Thyroid gland (tissue), 4 donors: ENCODE measurements around the gene CYP46A1. TPM values are rescaled to one million over a fixed set of nuclear protein-coding genes. Genes with fewer than 3 reads are reported as not detected.

Experiments
- DNase-seq, 2 donors: peaks; one replicate each; pipeline ENCODE4 v3.0.0-alpha.2; 2019
- H3K27ac ChIP-seq, 3 donors: fragments of 200-600 bp; sonication (generic); 1 replicate in 2 of 3; 2 replicates in 1 of 3; pipeline ENCODE4 v1.5.1; 2016 to 2019; ENCODE audit warnings: mild to moderate bottlenecking in 1 of 3, moderate library complexity in 1 of 3
- H3K27me3 ChIP-seq: fragments of 200-600 bp; sonication (generic); one replicate; pipeline ENCODE4 v1.5.1; 2019
- H3K36me3 ChIP-seq, 2 donors: fragments of 200-600 bp; sonication (generic); one replicate each; pipeline ENCODE4 v1.5.1; 2016 to 2019
- H3K4me1 ChIP-seq, 2 donors: fragments of 200-600 bp; sonication (generic); one replicate each; pipeline ENCODE4 v1.5.1; 2017 to 2019
- H3K4me3 ChIP-seq, 3 donors: fragments of 200-600 bp; sonication (generic); replicated peaks in 1 of 3; 1 replicate in 2 of 3; 2 replicates in 1 of 3; pipeline ENCODE4 v1.5.1; 2016; ENCODE audit warnings: mild to moderate bottlenecking in 1 of 3
- H3K9me3 ChIP-seq: fragments of 200-600 bp; sonication (generic); one replicate; pipeline ENCODE4 v1.5.1; 2017
- POLR2A ChIP-seq, 2 donors: fragments of 450-650 bp; IDR thresholded peaks; one replicate each; pipeline ENCODE4 v1.6.1; 2017; ENCODE audit warnings: antibody characterized with exemption in 2 of 2, mild to moderate bottlenecking in 2 of 2, moderate library complexity in 1 of 2
- WGBS, 2 donors: methylation state at CpG; one replicate each; pipeline ENCODE4 v1.1.5; 2017; 5-methylcytosine and 5-hydroxymethylcytosine counted together
- intact Hi-C: fragments of 100-400 bp; cut with DNase I; formaldehyde crosslinking; loops from one replicate; pipeline ENCODE4 v1.15.1; 2023
- total RNA-seq, 4 donors: library from RNA; depleted of rRNA; stranded (reverse); fragments of >200 nt; gene quantifications; one replicate each; pipeline ENCODE4 v1.2.3, GENCODE V29; 2016
- TF ChIP-seq, protein P1 (sequence below), 6 experiments: fragments of 200-600 bp in 3 of 6; fragments of 450-650 bp in 3 of 6; sonication (generic) in 3 of 6; IDR thresholded peaks; one replicate each; pipeline ENCODE4 v1.5.1; 2016 to 2019; ENCODE audit warnings: antibody characterized with exemption in 6 of 6, mild to moderate bottlenecking in 2 of 6, inconsistent platforms in 1 of 6, moderate library complexity in 1 of 6

CYP46A1 gene
- total RNA-seq, 4 donors from 2014 or later = 0.54 to 5.2 (median 1.5) TPM

- intact Hi-C loops = no loop called here
- 92 to 96% methylated on average over 9 of the region's 9 CpGs for WGBS, 2 donors
- no peak overlapping the region for H3K4me3 ChIP-seq
- no peaks in the 10 kb centered on the region for H3K36me3 ChIP-seq
- TF ChIP-seq POLR2A (IDR thresholded peaks at IDR 0.05) = no peak
- TF ChIP-seq, protein P1, sequence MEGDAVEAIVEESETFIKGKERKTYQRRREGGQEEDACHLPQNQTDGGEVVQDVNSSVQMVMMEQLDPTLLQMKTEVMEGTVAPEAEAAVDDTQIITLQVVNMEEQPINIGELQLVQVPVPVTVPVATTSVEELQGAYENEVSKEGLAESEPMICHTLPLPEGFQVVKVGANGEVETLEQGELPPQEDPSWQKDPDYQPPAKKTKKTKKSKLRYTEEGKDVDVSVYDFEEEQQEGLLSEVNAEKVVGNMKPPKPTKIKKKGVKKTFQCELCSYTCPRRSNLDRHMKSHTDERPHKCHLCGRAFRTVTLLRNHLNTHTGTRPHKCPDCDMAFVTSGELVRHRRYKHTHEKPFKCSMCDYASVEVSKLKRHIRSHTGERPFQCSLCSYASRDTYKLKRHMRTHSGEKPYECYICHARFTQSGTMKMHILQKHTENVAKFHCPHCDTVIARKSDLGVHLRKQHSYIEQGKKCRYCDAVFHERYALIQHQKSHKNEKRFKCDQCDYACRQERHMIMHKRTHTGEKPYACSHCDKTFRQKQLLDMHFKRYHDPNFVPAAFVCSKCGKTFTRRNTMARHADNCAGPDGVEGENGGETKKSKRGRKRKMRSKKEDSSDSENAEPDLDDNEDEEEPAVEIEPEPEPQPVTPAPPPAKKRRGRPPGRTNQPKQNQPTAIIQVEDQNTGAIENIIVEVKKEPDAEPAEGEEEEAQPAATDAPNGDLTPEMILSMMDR (IDR thresholded peaks at IDR 0.05) = no peak
- H3K27me3 ChIP-seq = no peaks in the 10 kb centered on the region
- H3K9me3 ChIP-seq = no peaks in the 10 kb centered on the region
- no peak for DNase-seq
- H3K4me1 ChIP-seq = peaks cover 0 to 10% of the 10 kb centered on the region in 2 donors
- no peak overlapping the region for H3K27ac ChIP-seq
Measured at GRCh38 chr14:99722741-99723140, 38.6 kb downstream of the CYP46A1 start.

GRCh38 chr14:99724196-99724891 is 40.2 kb downstream of the CYP46A1 start:
- no peaks in the 10 kb centered on the region for H3K9me3 ChIP-seq
- DNase-seq = no peak
- H3K4me3 ChIP-seq = no peak overlapping the region
- TF ChIP-seq POLR2A (IDR thresholded peaks at IDR 0.05) = no peak
- TF ChIP-seq, protein P1 (IDR thresholded peaks at IDR 0.05) = no peak
- no peaks in the 10 kb centered on the region for H3K27me3 ChIP-seq
- H3K4me1 ChIP-seq = peaks cover 0 to 10% of the 10 kb centered on the region in 2 donors
- no peak overlapping the region for H3K27ac ChIP-seq
- H3K36me3 ChIP-seq = no peaks in the 10 kb centered on the region
- 64 to 85% methylated on average over 3 to 5 of the region's 5 CpGs for WGBS, 2 donors
- intact Hi-C loops = no loop called here

- DNase-seq = no peak
- Histone ChIP-seq H3K27ac (no peak overlapping the region), H3K4me1 (peaks cover 0 to 10% of the 10 kb centered on the region in 2 donors), H3K4me3 (no peak overlapping the region), H3K9me3 (no peaks in the 10 kb centered on the region), H3K36me3 (no peaks in the 10 kb centered on the region), H3K27me3 (no peaks in the 10 kb centered on the region)
- WGBS, 2 donors = 96 to 98% methylated on average over 13 to 15 of the region's 15 CpGs
- intact Hi-C loops = no loop called here
- TF ChIP-seq, protein P1 (IDR thresholded peaks at IDR 0.05) = no peak
- TF ChIP-seq POLR2A (IDR thresholded peaks at IDR 0.05) = no peak
Measured at GRCh38 chr14:99724939-99725773, 41.1 kb downstream of the CYP46A1 start.

- Histone ChIP-seq H3K9me3 (no peaks in the 10 kb centered on the region), H3K36me3 (no peaks in the 10 kb centered on the region), H3K4me1 (peaks cover 0 to 18% of the 10 kb centered on the region in 2 donors), H3K27ac (no peak overlapping the region), H3K27me3 (no peaks in the 10 kb centered on the region), H3K4me3 (no peak overlapping the region)
- TF ChIP-seq, protein P1 (IDR thresholded peaks at IDR 0.05) = no peak
- TF ChIP-seq POLR2A (IDR thresholded peaks at IDR 0.05) = no peak
- 48 to 55% methylated on average over 13 to 17 of the region's 18 CpGs for WGBS, 2 donors
- intact Hi-C loops = no loop called here
- peak; percentile 78 to 82 for DNase-seq
Measured at GRCh38 chr14:99725774-99726537, 41.9 kb downstream of the CYP46A1 start.
